Keratinocyte (primary cell): ENCODE data around the gene ADAMTS17. TPM values are rescaled to one million over a fixed set of nuclear protein-coding genes. Genes with fewer than 3 reads are reported as not detected.

Experiments
- DNase-seq: peaks from one replicate; pipeline ENCODE4 v3.0.0-alpha.2; 2011; ENCODE audit warnings: low read depth, missing footprints, low spot score
- FAIRE-seq: peaks from 2 replicates; lab custom pipeline; 2011; peaks lifted over from hg19 to GRCh38; lab: Jason Lieb, UNC
- H2AFZ ChIP-seq: 2 replicates; pipeline ENCODE4 v1.6.0; 2012; ENCODE audit warnings: low read length, control low read depth, inconsistent platforms; ENCODE audit not compliant: control insufficient read depth
- H3K27ac ChIP-seq: 2 replicates; pipeline ENCODE4 v1.5.1; 2011; ENCODE audit warnings: low read length; ENCODE audit not compliant: control insufficient read depth, insufficient read depth
- H3K27me3 ChIP-seq: 3 replicates; pipeline ENCODE4 v1.6.0; 2011; ENCODE audit warnings: low read length; ENCODE audit not compliant: control insufficient read depth, insufficient read depth; ENCODE audit errors: extremely low read depth
- H3K36me3 ChIP-seq, 2 experiments: 2 replicates in 1 of 2; 3 replicates in 1 of 2; pipeline ENCODE4 v1.5.1; 2011; ENCODE audit warnings: low read length in 2 of 2, mild to moderate bottlenecking in 1 of 2; ENCODE audit not compliant: control insufficient read depth in 2 of 2, insufficient read depth in 2 of 2; ENCODE audit errors: extremely low read depth in 1 of 2
- H3K4me1 ChIP-seq: 3 replicates; pipeline ENCODE4 v1.5.1; 2011; ENCODE audit warnings: low read length; ENCODE audit not compliant: control insufficient read depth, insufficient read depth; ENCODE audit errors: extremely low read depth
- H3K4me2 ChIP-seq: 3 replicates; pipeline ENCODE4 v1.6.0; 2011; ENCODE audit warnings: low read depth, low read length; ENCODE audit not compliant: control insufficient read depth, insufficient read depth; ENCODE audit errors: extremely low read depth
- H3K4me3 ChIP-seq, 3 experiments: fragments of 200-600 bp in 1 of 3; sonication (generic) in 1 of 3; 2 replicates in 2 of 3; 3 replicates in 1 of 3; pipeline ENCODE4 v1.5.1; 2011 to 2016; ENCODE audit warnings: low read length in 3 of 3, mild to moderate bottlenecking in 3 of 3, control low read depth in 2 of 3, inconsistent platforms in 1 of 3, low read depth in 1 of 3, mixed read lengths in 1 of 3, mixed run types in 1 of 3, moderate library complexity in 1 of 3; ENCODE audit not compliant: control insufficient read depth in 2 of 3, insufficient read depth in 2 of 3; ENCODE audit errors: extremely low read depth in 1 of 3
- H3K79me2 ChIP-seq: 2 replicates; pipeline ENCODE4 v1.6.0; 2012; ENCODE audit warnings: low read length; ENCODE audit not compliant: control insufficient read depth, insufficient read depth
- H3K9ac ChIP-seq: 3 replicates; pipeline ENCODE4 v1.6.0; 2011; ENCODE audit warnings: low read length; ENCODE audit not compliant: control insufficient read depth, insufficient read depth; ENCODE audit errors: extremely low read depth
- H3K9me1 ChIP-seq: 3 replicates; pipeline ENCODE4 v1.6.0; 2011; ENCODE audit warnings: low read length; ENCODE audit not compliant: control insufficient read depth, insufficient read depth; ENCODE audit errors: extremely low read depth
- H3K9me3 ChIP-seq: 2 replicates; pipeline ENCODE4 v1.5.1; 2012; ENCODE audit warnings: low read depth, low read length; ENCODE audit not compliant: control insufficient read depth
- H4K20me1 ChIP-seq: 3 replicates; pipeline ENCODE4 v1.6.0; 2011; ENCODE audit warnings: low read length; ENCODE audit not compliant: control insufficient read depth, insufficient read depth; ENCODE audit errors: extremely low read depth
- CTCF ChIP-seq, 3 experiments: IDR thresholded peaks in 1 of 3; conservative IDR thresholded peaks in 1 of 3; optimal IDR thresholded peaks in 1 of 3; 2 replicates in 2 of 3; 3 replicates in 1 of 3; pipeline versions ENCODE3 to v1.5.1; 2011; ENCODE audit warnings: low read length in 3 of 3, mild to moderate bottlenecking in 3 of 3, moderate library complexity in 2 of 3, control low read depth in 1 of 3, inconsistent platforms in 1 of 3; ENCODE audit not compliant: insufficient read depth in 2 of 3; ENCODE audit errors: extremely low read depth in 1 of 3
- EZH2 ChIP-seq: IDR thresholded peaks from one replicate; pipeline ENCODE4 v1.6.1; 2012; ENCODE audit warnings: inconsistent platforms, mild to moderate bottlenecking, low read length, moderate library complexity
- dilution Hi-C: fragments of 300-500 bp; cut with MboI; formaldehyde crosslinking; loops from one replicate; pipeline ENCODE4 v1.7.0; 2020; ENCODE audit warnings: low sequenced_read_pairs; ENCODE audit not compliant: extremely low pct_ligation_motif_present
- polyA plus RNA-seq, 5 experiments: library from polyadenylated mRNA; depleted of rRNA in 3 of 5; stranded (reverse) in 3 of 5; stranded (forward) in 1 of 5; unstranded in 1 of 5; fragments of >200 nt; gene quantifications; 1 replicate in 1 of 5; 2 replicates in 3 of 5; 3 replicates in 1 of 5; pipeline versions ENCODE4 v1.2.1 to v1.2.3, GENCODE V29; 2011 to 2012; ENCODE audit warnings: missing spikeins in 2 of 5, low read depth in 1 of 5, low replicate concordance in 1 of 5

The ADAMTS17 gene
- polyA plus RNA-seq, 1 donor (not counting 4 experiments of a cell fraction or from before 2014, with no cell fraction given), result 0.18 TPM

- no peak for FAIRE-seq
- dilution Hi-C loops, result no loop called here
- Histone ChIP-seq H3K4me3 (no peak overlapping the region), H3K79me2 (no peaks in the 10 kb centered on the region), H3K36me3 (no peaks in the 10 kb centered on the region), H3K9me1 (no peaks in the 10 kb centered on the region), H3K4me1 (no peaks in the 10 kb centered on the region), H3K27me3 (peaks cover 6% of the 10 kb centered on the region), H4K20me1 (no peaks in the 10 kb centered on the region), H3K27ac (no peak overlapping the region), H3K9ac (no peak overlapping the region), H3K9me3 (no peaks in the 10 kb centered on the region), H2AFZ (no peak overlapping the region), H3K4me2 (no peak overlapping the region)
- TF ChIP-seq EZH2 (no peak), CTCF (optimal IDR thresholded peaks at IDR 0.05 in 1 of 3, IDR thresholded peaks at IDR 0.05 in 1 of 3, conservative IDR thresholded peaks at IDR 0.05 in 1 of 3; ENCODE audit: extremely low read depth in 1 of 3, insufficient read depth in 2 of 3, low read length in 3 of 3) (no peak)
- DNase-seq, result no peak
Measured at GRCh38 chr15:100005013-100005412, 336.8 kb downstream of the ADAMTS17 start.

- DNase-seq, result no peak
- dilution Hi-C loops, result no loop called here
- Histone ChIP-seq H3K4me2 (no peak overlapping the region), H3K79me2 (no peaks in the 10 kb centered on the region), H2AFZ (no peak overlapping the region), H3K27me3 (peaks cover 6% of the 10 kb centered on the region), H3K4me3 (no peak overlapping the region), H3K9me3 (no peaks in the 10 kb centered on the region), H3K4me1 (peaks cover 12% of the 10 kb centered on the region), H3K9me1 (no peaks in the 10 kb centered on the region), H3K27ac (no peak overlapping the region), H3K9ac (no peak overlapping the region), H3K36me3 (no peaks in the 10 kb centered on the region), H4K20me1 (no peaks in the 10 kb centered on the region)
- FAIRE-seq, result no peak
- TF ChIP-seq EZH2 (no peak), CTCF (optimal IDR thresholded peaks at IDR 0.05 in 1 of 3, IDR thresholded peaks at IDR 0.05 in 1 of 3, conservative IDR thresholded peaks at IDR 0.05 in 1 of 3; ENCODE audit: extremely low read depth in 1 of 3, insufficient read depth in 2 of 3, low read length in 3 of 3) (no peak)
Measured at GRCh38 chr15:100002787-100003536, 338.8 kb downstream of the ADAMTS17 start.
